ENCODE results near the gene PPP1R14C. TPM values are rescaled to one million over a fixed set of nuclear protein-coding genes. Genes with fewer than 3 reads are reported as not detected.

PPP1R14C gene
- polyA plus RNA-seq, 1 donor from 2014 or later, result 14.0 TPM

DNA sequence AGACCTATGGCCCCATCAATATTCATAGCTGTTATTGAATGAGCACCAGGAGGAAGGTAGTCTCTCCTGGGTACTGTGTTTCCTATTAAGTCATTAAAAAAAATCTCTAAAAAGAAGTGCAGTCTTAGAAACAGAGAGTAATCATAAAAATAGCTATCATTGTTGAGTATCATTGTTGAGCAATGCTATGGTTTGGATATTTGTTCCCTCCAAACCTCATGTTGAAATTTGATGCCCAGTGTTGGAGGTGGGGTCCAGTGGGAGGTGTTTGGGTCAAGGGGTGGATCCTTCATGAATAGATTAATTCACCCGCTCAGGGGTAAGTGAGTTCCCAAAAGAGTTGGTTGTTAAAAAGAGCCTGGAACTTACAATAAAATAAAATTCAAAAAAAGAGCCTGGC is 137.9 kb downstream of the PPP1R14C start:
- Histone ChIP-seq H3K27me3 (ENCODE audit: insufficient read depth, low read depth, low read length) (no peaks in the 10 kb centered on the region), H3K27ac (ENCODE audit: low read length) (no peak overlapping the region), H3K9ac (ENCODE audit: low read length) (no peak overlapping the region), H3K79me2 (replicated peaks; ENCODE audit: insufficient read depth, low read length) (no peaks in the 10 kb centered on the region), H4K20me1 (ENCODE audit: insufficient read depth) (no peaks in the 10 kb centered on the region), H2AFZ (ENCODE audit: low read depth, low read length) (no peak overlapping the region), H3F3A (ENCODE audit: insufficient read depth, low read length, poor library complexity, severe bottlenecking) (no peaks in the 10 kb centered on the region), H3K36me3 (ENCODE audit: insufficient read depth, low read length) (no peaks in the 10 kb centered on the region), H3K4me3 (ENCODE audit: low read length) (no peak overlapping the region), H3K9me3 (ENCODE audit: low read length) (no peaks in the 10 kb centered on the region), H3K4me2 (ENCODE audit: low read length) (no peak overlapping the region), H3K9me2 (ENCODE audit: insufficient read depth, low read length) (no peaks in the 10 kb centered on the region)
- TF ChIP-seq TAF1 (IDR thresholded peaks at IDR 0.05; ENCODE audit: low read depth) (no peak), POLR2AphosphoS5 (IDR thresholded peaks at IDR 0.05) (no peak), EZH2 (IDR thresholded peaks at IDR 0.05; ENCODE audit: borderline replicate concordance, insufficient read depth, low read length, poor library complexity, severe bottlenecking) (no peak), EP300 (conservative IDR thresholded peaks at IDR 0.05; ENCODE audit: poor library complexity, severe bottlenecking) (no peak), RAD21 (conservative IDR thresholded peaks at IDR 0.05) (no peak), CTCF (IDR thresholded peaks at IDR 0.05; ENCODE audit: poor library complexity, severe bottlenecking) (no peak), MXI1 (conservative IDR thresholded peaks at IDR 0.05; ENCODE audit: poor library complexity, severe bottlenecking) (no peak), SMC3 (conservative IDR thresholded peaks at IDR 0.05; ENCODE audit: poor library complexity) (no peak), REST (IDR thresholded peaks at IDR 0.05; ENCODE audit: borderline replicate concordance) (no peak)

- H3K27me3 ChIP-seq (ENCODE audit: insufficient read depth, low read depth, low read length), result no peaks in the 10 kb centered on the region
- no peak overlapping the region for H3K4me3 ChIP-seq (ENCODE audit: low read length)
- H3F3A ChIP-seq (ENCODE audit: insufficient read depth, low read length, poor library complexity, severe bottlenecking), result no peaks in the 10 kb centered on the region
- no peak overlapping the region for H3K27ac ChIP-seq (ENCODE audit: low read length)
- no peak overlapping the region for H3K9ac ChIP-seq (ENCODE audit: low read length)
- no peak overlapping the region for H3K4me2 ChIP-seq (ENCODE audit: low read length)
- H3K36me3 ChIP-seq (ENCODE audit: insufficient read depth, low read length), result no peaks in the 10 kb centered on the region
- H3K9me3 ChIP-seq (ENCODE audit: low read length), result no peaks in the 10 kb centered on the region
- H2AFZ ChIP-seq (ENCODE audit: low read depth, low read length), result no peak overlapping the region
- H3K9me2 ChIP-seq (ENCODE audit: insufficient read depth, low read length), result no peaks in the 10 kb centered on the region
- H4K20me1 ChIP-seq (ENCODE audit: insufficient read depth), result no peaks in the 10 kb centered on the region
- TF ChIP-seq TAF1 (IDR thresholded peaks at IDR 0.05; ENCODE audit: low read depth) (no peak), SMC3 (conservative IDR thresholded peaks at IDR 0.05; ENCODE audit: poor library complexity) (no peak), EZH2 (IDR thresholded peaks at IDR 0.05; ENCODE audit: borderline replicate concordance, insufficient read depth, low read length, poor library complexity, severe bottlenecking) (no peak), REST (IDR thresholded peaks at IDR 0.05; ENCODE audit: borderline replicate concordance) (no peak), RAD21 (conservative IDR thresholded peaks at IDR 0.05) (no peak), EP300 (conservative IDR thresholded peaks at IDR 0.05; ENCODE audit: poor library complexity, severe bottlenecking) (no peak), CTCF (IDR thresholded peaks at IDR 0.05; ENCODE audit: poor library complexity, severe bottlenecking) (no peak), POLR2AphosphoS5 (IDR thresholded peaks at IDR 0.05) (no peak), MXI1 (conservative IDR thresholded peaks at IDR 0.05; ENCODE audit: poor library complexity, severe bottlenecking) (no peak)
- H3K79me2 ChIP-seq (replicated peaks; ENCODE audit: insufficient read depth, low read length), result no peaks in the 10 kb centered on the region
Measured at GRCh38 chr6:150281767-150282166, 138.9 kb downstream of the PPP1R14C start.

Data from neural cell (in vitro differentiated cells).